Loucy (cell line): ENCODE measurements around the gene COX19.

Source experiments
- CTCF ChIP-seq: fragments of 200-600 bp; sonication (generic); conservative IDR thresholded peaks from 2 replicates; pipeline ENCODE4 v1.5.1; 2014; ENCODE audit warnings: mild to moderate bottlenecking, antibody characterized with exemption, low read length
- EZH2phosphoT487 ChIP-seq: fragments of 200-600 bp; IDR thresholded peaks from 2 replicates; pipeline ENCODE4 v1.6.1; 2018; ENCODE audit warnings: antibody characterized with exemption, mild to moderate bottlenecking, moderate library complexity, borderline replicate concordance

GRCh38 chr7:961546-962400 lies 13.6 kb downstream of the COX19 start:
- no peak for TF ChIP-seq CTCF
- TF ChIP-seq EZH2phosphoT487 = no peak
